Activated T-cell treated with anti-CD3 and anti-CD28 coated beads, Interleukin-2, amount 50 U/mL, for 4 hours (primary cell): ENCODE results near the gene GNAI3. TPM values are rescaled to one million over a fixed set of nuclear protein-coding genes. Genes with fewer than 3 reads are reported as not detected.

Experiments
- ATAC-seq, 2 donors: fragments of 200-7000 bp; cut with Tn5 transposase; one replicate each; pipeline ENCODE4 v1.10.0; 2021
- DNase-seq: peaks from one replicate; pipeline ENCODE4 v3.0.0-alpha.2; 2020
- H3K27me3 Mint-ChIP-seq: one replicate; pipeline ENCODE4 v1.8.0; 2021; ENCODE audit warnings: low read depth, mixed read lengths
- H3K36me3 Mint-ChIP-seq: one replicate; pipeline ENCODE4 v1.8.0; 2022; ENCODE audit warnings: mixed read lengths; ENCODE audit not compliant: insufficient read depth
- H3K4me1 Mint-ChIP-seq: one replicate; pipeline ENCODE4 v1.8.0; 2021; ENCODE audit warnings: low read depth, mixed read lengths
- H3K4me3 Mint-ChIP-seq: one replicate; pipeline ENCODE4 v1.8.0; 2021; ENCODE audit warnings: mild to moderate bottlenecking, moderate library complexity, mixed read lengths
- H3K9me3 Mint-ChIP-seq: one replicate; pipeline ENCODE4 v1.8.0; 2021; ENCODE audit warnings: mixed read lengths
- total RNA-seq, 3 donors: library from RNA; stranded (reverse); gene quantifications; one replicate each; pipeline ENCODE4 v1.2.1, GENCODE V29; 2021

GNAI3 gene
- total RNA-seq, 3 donors from 2014 or later = 8.6 to 8.9 (median 8.6) TPM

GRCh38 chr1:109514846-109515245 lies 33.6 kb upstream of the GNAI3 start:
- Mint-ChIP-seq H3K4me3 (no peak overlapping the region), H3K36me3 (no peaks in the 10 kb centered on the region), H3K9me3 (no peaks in the 10 kb centered on the region), H3K4me1 (peaks cover 15% of the 10 kb centered on the region), H3K27me3 (no peaks in the 10 kb centered on the region)
- ATAC-seq = no peak
- no peak for DNase-seq

GRCh38 chr1:109516872-109517271 lies 31.5 kb upstream of the GNAI3 start:
- Mint-ChIP-seq H3K4me3 (no peak overlapping the region), H3K4me1 (no peaks in the 10 kb centered on the region), H3K9me3 (no peaks in the 10 kb centered on the region), H3K27me3 (no peaks in the 10 kb centered on the region), H3K36me3 (no peaks in the 10 kb centered on the region)
- DNase-seq (no peak), ATAC-seq (no peak)

GRCh38 chr1:109517337-109517736 lies 31.1 kb upstream of the GNAI3 start:
- no peak for DNase-seq
- Mint-ChIP-seq H3K4me1 (no peaks in the 10 kb centered on the region), H3K36me3 (no peaks in the 10 kb centered on the region), H3K27me3 (no peaks in the 10 kb centered on the region), H3K4me3 (no peak overlapping the region), H3K9me3 (no peaks in the 10 kb centered on the region)
- ATAC-seq = no peak

GRCh38 chr1:109521002-109521951 lies 27.1 kb upstream of the GNAI3 start:
- no peak for ATAC-seq
- H3K4me3 Mint-ChIP-seq = no peak overlapping the region
- H3K4me1 Mint-ChIP-seq = no peaks in the 10 kb centered on the region
- peaks cover 3% of the 10 kb centered on the region for H3K27me3 Mint-ChIP-seq
- H3K9me3 Mint-ChIP-seq = no peaks in the 10 kb centered on the region
- DNase-seq = no peak
- H3K36me3 Mint-ChIP-seq = no peaks in the 10 kb centered on the region

- Mint-ChIP-seq H3K36me3 (no peaks in the 10 kb centered on the region), H3K4me1 (no peaks in the 10 kb centered on the region), H3K4me3 (no peak overlapping the region), H3K9me3 (no peaks in the 10 kb centered on the region), H3K27me3 (peaks cover 3% of the 10 kb centered on the region)
- ATAC-seq (no peak), DNase-seq (no peak)
Observed at GRCh38 chr1:109522026-109522425, 26.4 kb upstream of the GNAI3 start.

GRCh38 chr1:109523706-109524105 lies 24.7 kb upstream of the GNAI3 start:
- no peaks in the 10 kb centered on the region for H3K36me3 Mint-ChIP-seq
- no peaks in the 10 kb centered on the region for H3K4me1 Mint-ChIP-seq
- H3K4me3 Mint-ChIP-seq = no peak overlapping the region
- H3K9me3 Mint-ChIP-seq = no peaks in the 10 kb centered on the region
- H3K27me3 Mint-ChIP-seq = peaks cover 3% of the 10 kb centered on the region
- ATAC-seq (no peak), DNase-seq (no peak)

- H3K4me3 Mint-ChIP-seq = no peak overlapping the region
- ATAC-seq = no peak
- peaks cover 3% of the 10 kb centered on the region for H3K27me3 Mint-ChIP-seq
- peaks cover 22% of the 10 kb centered on the region for H3K4me1 Mint-ChIP-seq
- DNase-seq = no peak
- no peaks in the 10 kb centered on the region for H3K36me3 Mint-ChIP-seq
- no peaks in the 10 kb centered on the region for H3K9me3 Mint-ChIP-seq
Observed at GRCh38 chr1:109527098-109527811, 21.2 kb upstream of the GNAI3 start.

- no peaks in the 10 kb centered on the region for H3K9me3 Mint-ChIP-seq
- H3K36me3 Mint-ChIP-seq = no peaks in the 10 kb centered on the region
- ATAC-seq (no peak), DNase-seq (no peak)
- peaks cover under 1% of the 10 kb centered on the region for H3K27me3 Mint-ChIP-seq
- H3K4me3 Mint-ChIP-seq = no peak overlapping the region
- H3K4me1 Mint-ChIP-seq = peaks cover 28% of the 10 kb centered on the region
Observed at GRCh38 chr1:109527846-109528695, 20.3 kb upstream of the GNAI3 start.

- no peak overlapping the region for H3K4me3 Mint-ChIP-seq
- no peaks in the 10 kb centered on the region for H3K36me3 Mint-ChIP-seq
- no peaks in the 10 kb centered on the region for H3K27me3 Mint-ChIP-seq
- no peak for ATAC-seq
- no peak for DNase-seq
- H3K9me3 Mint-ChIP-seq = no peaks in the 10 kb centered on the region
- peaks cover 28% of the 10 kb centered on the region for H3K4me1 Mint-ChIP-seq
Observed at GRCh38 chr1:109528712-109529111, 19.7 kb upstream of the GNAI3 start.

- H3K27me3 Mint-ChIP-seq = no peaks in the 10 kb centered on the region
- no peaks in the 10 kb centered on the region for H3K9me3 Mint-ChIP-seq
- H3K36me3 Mint-ChIP-seq = no peaks in the 10 kb centered on the region
- ATAC-seq (no peak), DNase-seq (no peak)
- H3K4me1 Mint-ChIP-seq = peaks cover 28% of the 10 kb centered on the region
- no peak overlapping the region for H3K4me3 Mint-ChIP-seq
Observed at GRCh38 chr1:109529881-109530456, 18.4 kb upstream of the GNAI3 start.

- no peak for ATAC-seq
- no peaks in the 10 kb centered on the region for H3K36me3 Mint-ChIP-seq
- H3K4me1 Mint-ChIP-seq = peaks cover 28% of the 10 kb centered on the region
- DNase-seq = no peak
- H3K9me3 Mint-ChIP-seq = no peaks in the 10 kb centered on the region
- peak overlapping the region; percentile 26 for H3K4me3 Mint-ChIP-seq
- H3K27me3 Mint-ChIP-seq = no peaks in the 10 kb centered on the region
Observed at GRCh38 chr1:109530457-109531087, 17.8 kb upstream of the GNAI3 start.

GRCh38 chr1:109531380-109531779 lies 17.0 kb upstream of the GNAI3 start:
- H3K36me3 Mint-ChIP-seq = no peaks in the 10 kb centered on the region
- no peak for ATAC-seq
- no peaks in the 10 kb centered on the region for H3K27me3 Mint-ChIP-seq
- no peak for DNase-seq
- no peak overlapping the region for H3K4me3 Mint-ChIP-seq
- H3K9me3 Mint-ChIP-seq = no peaks in the 10 kb centered on the region
- peaks cover 28% of the 10 kb centered on the region for H3K4me1 Mint-ChIP-seq

- H3K4me3 Mint-ChIP-seq = peak overlapping the region; percentile 77
- H3K27me3 Mint-ChIP-seq = no peaks in the 10 kb centered on the region
- H3K4me1 Mint-ChIP-seq = peaks cover 28% of the 10 kb centered on the region
- ATAC-seq (no peak), DNase-seq (no peak)
- H3K9me3 Mint-ChIP-seq = no peaks in the 10 kb centered on the region
- no peaks in the 10 kb centered on the region for H3K36me3 Mint-ChIP-seq
Observed at GRCh38 chr1:109531826-109532364, 16.5 kb upstream of the GNAI3 start.
